AG09319 (cell line): Measurements from ENCODE around the gene DLGAP1.

Source experiments
- DNase-seq: peaks from one replicate; pipeline ENCODE4 v3.0.0-alpha.2; 2010; ENCODE audit warnings: low read depth; ENCODE audit errors: extremely low read depth
- TF ChIP-seq, protein P1 (sequence below): IDR thresholded peaks from 2 replicates; pipeline ENCODE4 v1.5.1; 2011; ENCODE audit warnings: low read depth, mild to moderate bottlenecking, inconsistent platforms, low read length, moderate library complexity

DLGAP1 gene

GRCh38 chr18:3599861-3600260 lies 855.2 kb downstream of the DLGAP1 start:
- TF ChIP-seq, protein P1, sequence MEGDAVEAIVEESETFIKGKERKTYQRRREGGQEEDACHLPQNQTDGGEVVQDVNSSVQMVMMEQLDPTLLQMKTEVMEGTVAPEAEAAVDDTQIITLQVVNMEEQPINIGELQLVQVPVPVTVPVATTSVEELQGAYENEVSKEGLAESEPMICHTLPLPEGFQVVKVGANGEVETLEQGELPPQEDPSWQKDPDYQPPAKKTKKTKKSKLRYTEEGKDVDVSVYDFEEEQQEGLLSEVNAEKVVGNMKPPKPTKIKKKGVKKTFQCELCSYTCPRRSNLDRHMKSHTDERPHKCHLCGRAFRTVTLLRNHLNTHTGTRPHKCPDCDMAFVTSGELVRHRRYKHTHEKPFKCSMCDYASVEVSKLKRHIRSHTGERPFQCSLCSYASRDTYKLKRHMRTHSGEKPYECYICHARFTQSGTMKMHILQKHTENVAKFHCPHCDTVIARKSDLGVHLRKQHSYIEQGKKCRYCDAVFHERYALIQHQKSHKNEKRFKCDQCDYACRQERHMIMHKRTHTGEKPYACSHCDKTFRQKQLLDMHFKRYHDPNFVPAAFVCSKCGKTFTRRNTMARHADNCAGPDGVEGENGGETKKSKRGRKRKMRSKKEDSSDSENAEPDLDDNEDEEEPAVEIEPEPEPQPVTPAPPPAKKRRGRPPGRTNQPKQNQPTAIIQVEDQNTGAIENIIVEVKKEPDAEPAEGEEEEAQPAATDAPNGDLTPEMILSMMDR, result no peak
- DNase-seq, result no peak

- TF ChIP-seq, protein P1, result no peak
- DNase-seq, result no peak
Measured at GRCh38 chr18:3599195-3599594, 855.9 kb downstream of the DLGAP1 start.

DNA sequence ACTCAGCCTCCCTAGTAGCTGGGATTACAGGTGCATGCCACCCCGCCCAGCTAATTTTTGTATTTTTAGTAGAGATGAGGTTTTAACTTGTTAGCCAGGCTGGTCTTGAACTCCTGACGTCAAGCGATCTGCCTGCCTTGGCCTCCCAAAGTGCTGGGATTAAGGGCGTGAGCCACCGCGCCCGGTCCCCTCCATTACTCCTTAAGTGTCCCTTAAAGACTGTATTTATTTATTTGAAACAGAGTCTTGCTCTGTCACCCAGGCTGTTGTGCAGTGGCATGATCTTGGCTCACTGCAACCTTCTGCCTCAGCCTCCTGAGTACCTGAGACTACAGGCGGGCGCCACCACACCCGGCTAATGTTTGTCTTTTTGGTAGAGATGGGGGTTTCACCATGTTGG lies 856.5 kb downstream of the DLGAP1 start:
- DNase-seq, result no peak
- TF ChIP-seq, protein P1, result no peak

DNA sequence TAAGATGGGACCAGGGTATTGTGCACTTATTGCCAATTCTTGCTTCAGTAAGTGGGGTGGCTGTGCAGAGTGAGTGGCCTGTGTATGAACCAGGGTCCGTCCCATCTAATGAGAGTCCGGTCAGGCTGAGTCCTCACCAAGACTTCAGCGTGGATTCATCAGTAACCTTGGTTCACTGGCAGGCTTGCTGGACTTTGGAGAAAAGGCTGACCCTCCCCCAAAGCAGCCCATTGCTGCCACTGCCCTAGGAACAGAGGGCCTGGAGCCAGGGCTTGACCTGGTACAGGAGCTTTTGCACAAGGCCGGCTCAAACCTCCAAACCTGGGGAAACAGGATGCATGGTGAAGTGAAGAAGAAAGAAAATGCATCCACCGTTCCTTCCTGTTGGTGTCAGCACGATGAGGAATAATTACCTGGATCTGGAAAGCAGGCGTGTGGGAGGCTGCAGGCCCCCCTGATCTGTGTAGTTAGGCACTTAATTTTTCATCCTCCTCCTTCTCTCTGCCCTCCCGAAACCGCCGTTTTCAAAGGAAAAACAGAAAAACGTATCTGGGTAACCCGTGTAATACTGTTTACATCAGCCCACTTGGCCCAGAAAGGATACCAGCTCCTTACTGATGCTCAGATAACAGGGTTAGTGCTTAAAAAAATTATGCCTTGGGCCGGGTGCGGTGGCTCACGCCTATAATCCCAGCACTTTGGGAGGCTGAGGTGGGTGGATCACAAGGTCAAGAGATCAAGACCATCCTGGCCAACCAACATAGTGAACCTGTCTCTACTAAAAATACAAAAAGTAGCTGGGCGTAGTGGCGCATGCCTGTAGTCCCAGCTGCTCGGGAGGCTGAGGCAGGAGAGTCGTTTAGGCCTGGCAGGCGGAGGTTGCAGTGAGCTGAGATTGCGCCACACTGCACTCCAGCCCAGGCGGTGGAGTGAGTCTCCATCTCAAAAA lies 857.4 kb downstream of the DLGAP1 start:
- no peak for DNase-seq
- TF ChIP-seq, protein P1, result no peak

DNA sequence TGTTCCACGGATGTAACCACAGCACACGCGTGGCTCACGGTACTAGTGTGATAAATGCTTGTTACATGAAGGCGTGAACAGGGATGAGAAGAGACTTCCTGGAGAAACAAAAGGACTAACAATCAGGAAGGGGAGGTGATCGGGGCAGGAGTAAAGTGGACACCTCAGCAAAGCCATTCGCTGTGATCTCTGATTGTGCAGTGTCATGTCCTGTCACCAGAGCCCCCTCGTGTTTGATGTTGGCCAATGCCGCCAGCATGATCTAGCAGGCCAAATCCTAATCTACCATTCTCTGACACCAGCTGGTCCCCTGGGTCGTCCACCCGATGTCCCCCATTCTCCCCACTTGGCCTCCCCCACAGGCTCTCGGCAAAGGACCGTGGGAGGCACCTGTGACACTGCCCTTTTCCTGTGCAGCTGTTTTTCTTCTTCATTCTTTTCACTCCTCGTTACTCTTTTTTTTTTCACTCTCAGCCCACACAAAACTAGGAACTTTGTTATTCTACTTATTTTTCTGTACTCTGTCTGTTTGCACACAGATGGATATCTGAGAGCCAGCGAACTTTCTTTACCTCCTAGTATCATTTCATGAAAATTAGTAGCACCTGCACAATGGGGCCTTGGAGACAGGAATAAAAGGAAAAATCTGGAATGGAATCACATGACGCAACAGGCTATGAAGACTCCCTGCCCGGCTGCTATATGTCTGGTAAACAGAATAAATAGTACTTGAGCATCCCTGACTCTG lies 858.3 kb downstream of the DLGAP1 start:
- no peak for DNase-seq
- TF ChIP-seq, protein P1, result no peak; the same call in none of the 2 replicates

- TF ChIP-seq, protein P1, result no peak
- DNase-seq, result no peak
Measured at GRCh38 chr18:3596324-3596636, 858.8 kb downstream of the DLGAP1 start.
